Gastroesophageal sphincter (tissue), 3 donors: Measurements from ENCODE around the gene RPRD1B.

Experiments used
- CTCF ChIP-seq, 4 experiments: fragments of 200-600 bp in 2 of 4; fragments of 450-650 bp in 2 of 4; sonication (generic) in 1 of 4; IDR thresholded peaks; one replicate each; pipeline ENCODE4 v1.5.1; 2017 to 2019; ENCODE audit warnings: antibody characterized with exemption in 4 of 4, mild to moderate bottlenecking in 2 of 4, moderate library complexity in 2 of 4
- EP300 ChIP-seq: sonication (generic); formaldehyde crosslinking; IDR thresholded peaks from one replicate; pipeline ENCODE4 v1.6.1; 2017; ENCODE audit warnings: antibody characterized with exemption, mild to moderate bottlenecking

- TF ChIP-seq EP300, result no peak
- TF ChIP-seq CTCF (IDR thresholded peaks at IDR 0.05), result no peak
These were observed 33.9 kb upstream of the RPRD1B start for GRCh38 chr20:37999526-38000263.
